CD4-positive, alpha-beta T cell treated with Interleukin-6 at 100 ng/mL for 8 hours (primary cell): ENCODE data around the gene CCR5.

Experiments
- DNase-seq: peaks from one replicate; pipeline ENCODE4 v3.0.0-alpha.2; 2020; ENCODE audit warnings: mixed read lengths, low spot score

CCR5 gene

GRCh38 chr3:46408853-46409252 lies 38.1 kb downstream of the CCR5 start:
- DNase-seq, result no peak

GRCh38 chr3:46409739-46410489 lies 39.2 kb downstream of the CCR5 start:
- no peak for DNase-seq

GRCh38 chr3:46410669-46411068 lies 39.9 kb downstream of the CCR5 start:
- DNase-seq, result no peak

GRCh38 chr3:46411271-46411670 lies 40.5 kb downstream of the CCR5 start:
- DNase-seq, result no peak

GRCh38 chr3:46412786-46413298 lies 42.1 kb downstream of the CCR5 start:
- no peak for DNase-seq

GRCh38 chr3:46413951-46414350 lies 43.2 kb downstream of the CCR5 start:
- DNase-seq, result no peak

- no peak for DNase-seq
Observed at GRCh38 chr3:46414739-46415138, 44.0 kb downstream of the CCR5 start.

- no peak for DNase-seq
Observed at GRCh38 chr3:46416125-46416810, 45.5 kb downstream of the CCR5 start.

GRCh38 chr3:46416811-46417510 lies 46.2 kb downstream of the CCR5 start:
- DNase-seq, result no peak

- DNase-seq, result no peak
Observed at GRCh38 chr3:46417841-46418611, 47.3 kb downstream of the CCR5 start.

GRCh38 chr3:46419816-46420215 lies 49.1 kb downstream of the CCR5 start:
- DNase-seq, result no peak

GRCh38 chr3:46420931-46421330 lies 50.2 kb downstream of the CCR5 start:
- no peak for DNase-seq

- no peak for DNase-seq
Observed at GRCh38 chr3:46422617-46423016, 51.9 kb downstream of the CCR5 start.

GRCh38 chr3:46423588-46423987 lies 52.8 kb downstream of the CCR5 start:
- DNase-seq, result no peak
